Cardiac muscle cell (in vitro differentiated cells and primary cell): ENCODE data around the gene DGKI. TPM values are rescaled to one million over a fixed set of nuclear protein-coding genes. Genes with fewer than 3 reads are reported as not detected.

Source experiments
- DNase-seq, 2 donors: peaks; one replicate each; pipeline versions ENCODE4 v3.0.0 to v3.0.0-alpha.2; 2010 to 2017; ENCODE audit warnings: low read depth in 1 of 2, low spot score in 1 of 2
- H3K27ac ChIP-seq: fragments of 200-600 bp; sonication (generic); 2 replicates; pipeline ENCODE4 v1.5.1; 2016
- H3K27me3 ChIP-seq: fragments of 200-600 bp; sonication (generic); 2 replicates; pipeline ENCODE4 v1.6.0; 2016; ENCODE audit warnings: control low read depth
- H3K36me3 ChIP-seq: fragments of 200-600 bp; sonication (generic); 2 replicates; pipeline ENCODE4 v1.5.1; 2016; ENCODE audit warnings: control low read depth
- H3K4me1 ChIP-seq: fragments of 200-600 bp; sonication (generic); 2 replicates; pipeline ENCODE4 v1.8.1; 2017; ENCODE audit warnings: low read depth, mild to moderate bottlenecking, mixed run types
- H3K4me3 ChIP-seq: fragments of 200-600 bp; sonication (generic); 2 replicates; pipeline ENCODE4 v1.5.1; 2016; ENCODE audit warnings: mild to moderate bottlenecking
- H3K9me3 ChIP-seq: fragments of 200-600 bp; sonication (generic); 2 replicates; pipeline ENCODE4 v1.5.1; 2017; ENCODE audit warnings: low read depth, mild to moderate bottlenecking, control low read depth
- polyA plus RNA-seq: library from polyadenylated mRNA; unstranded; fragments of >200 nt; fragmentation: Nextera tagmentation; extraction: Ambion mirVana; gene quantifications from 2 replicates; pipeline ENCODE4 v1.2.1, GENCODE V29; 2016
- total RNA-seq: library from RNA; depleted of rRNA; stranded (reverse); fragments of >200 nt; gene quantifications from 2 replicates; pipeline ENCODE4 v1.2.3, GENCODE V29; 2016
- TF ChIP-seq, protein P1 (sequence below): IDR thresholded peaks from 2 replicates; pipeline ENCODE4 v1.5.1; 2012; ENCODE audit warnings: low read depth, mild to moderate bottlenecking, low read length

Gene DGKI
- total and polyA plus RNA-seq, 2 experiments from 2014 or later = 35.0 to 52.7 TPM

DNA sequence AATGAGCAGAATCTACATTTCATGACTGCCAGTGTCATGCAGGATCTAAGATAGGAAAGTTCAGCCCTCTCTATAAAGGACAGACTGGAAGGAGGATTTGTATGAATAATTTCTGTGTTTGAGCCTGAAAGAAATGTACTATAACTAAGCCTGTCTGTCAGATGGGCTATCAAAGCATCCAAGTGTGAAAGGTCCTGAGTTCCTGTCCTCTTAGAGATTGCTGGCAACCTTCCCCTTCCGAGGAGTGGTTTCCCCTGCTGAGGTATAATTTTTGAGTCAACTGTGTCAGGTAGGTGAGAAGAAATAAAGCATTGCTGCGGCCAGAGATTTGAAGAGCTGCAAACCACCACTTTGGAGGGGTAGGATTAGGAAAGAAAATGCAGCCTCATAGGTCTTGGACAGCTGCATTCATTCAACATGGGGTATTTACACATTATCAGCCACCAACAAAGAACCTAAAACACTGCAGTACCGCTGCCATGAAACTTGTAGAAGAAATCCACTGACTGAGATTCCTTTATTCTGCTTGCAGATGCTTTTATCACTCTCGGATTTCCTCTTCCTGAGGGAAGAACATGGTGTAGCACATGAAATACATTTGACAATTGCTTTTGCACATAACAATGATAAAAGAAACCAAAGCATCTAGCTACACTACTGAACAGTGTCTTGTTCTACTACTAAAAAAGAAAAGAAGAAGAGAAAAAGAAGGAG is 189.1 kb downstream of the DGKI start:
- Histone ChIP-seq H3K27me3 (no peaks in the 10 kb centered on the region), H3K36me3 (no peaks in the 10 kb centered on the region), H3K9me3 (no peaks in the 10 kb centered on the region), H3K27ac (no peak overlapping the region), H3K4me1 (peaks cover 5% of the 10 kb centered on the region), H3K4me3 (no peak overlapping the region)
- TF ChIP-seq, protein P1, sequence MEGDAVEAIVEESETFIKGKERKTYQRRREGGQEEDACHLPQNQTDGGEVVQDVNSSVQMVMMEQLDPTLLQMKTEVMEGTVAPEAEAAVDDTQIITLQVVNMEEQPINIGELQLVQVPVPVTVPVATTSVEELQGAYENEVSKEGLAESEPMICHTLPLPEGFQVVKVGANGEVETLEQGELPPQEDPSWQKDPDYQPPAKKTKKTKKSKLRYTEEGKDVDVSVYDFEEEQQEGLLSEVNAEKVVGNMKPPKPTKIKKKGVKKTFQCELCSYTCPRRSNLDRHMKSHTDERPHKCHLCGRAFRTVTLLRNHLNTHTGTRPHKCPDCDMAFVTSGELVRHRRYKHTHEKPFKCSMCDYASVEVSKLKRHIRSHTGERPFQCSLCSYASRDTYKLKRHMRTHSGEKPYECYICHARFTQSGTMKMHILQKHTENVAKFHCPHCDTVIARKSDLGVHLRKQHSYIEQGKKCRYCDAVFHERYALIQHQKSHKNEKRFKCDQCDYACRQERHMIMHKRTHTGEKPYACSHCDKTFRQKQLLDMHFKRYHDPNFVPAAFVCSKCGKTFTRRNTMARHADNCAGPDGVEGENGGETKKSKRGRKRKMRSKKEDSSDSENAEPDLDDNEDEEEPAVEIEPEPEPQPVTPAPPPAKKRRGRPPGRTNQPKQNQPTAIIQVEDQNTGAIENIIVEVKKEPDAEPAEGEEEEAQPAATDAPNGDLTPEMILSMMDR = no peak
- no peak for DNase-seq

DNA sequence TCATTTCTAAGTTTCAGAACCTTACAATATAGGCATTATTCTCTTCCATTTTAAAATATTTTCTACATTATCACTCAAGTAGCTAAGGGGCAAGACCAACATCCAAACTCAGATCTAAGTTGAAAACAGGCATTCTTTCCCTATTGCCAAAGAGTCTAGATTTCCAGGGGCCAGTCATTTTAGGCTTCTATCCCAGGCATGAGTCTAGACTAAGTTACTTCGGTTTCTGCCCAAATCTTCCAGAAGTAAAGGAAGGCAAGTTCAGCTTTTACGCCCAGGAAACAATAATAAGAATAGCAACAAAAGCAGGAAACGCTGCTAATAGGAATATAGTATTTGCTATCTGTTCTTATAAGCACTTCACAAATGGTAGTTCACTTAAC is 189.9 kb downstream of the DGKI start:
- Histone ChIP-seq H3K9me3 (no peaks in the 10 kb centered on the region), H3K4me3 (no peak overlapping the region), H3K27me3 (no peaks in the 10 kb centered on the region), H3K36me3 (no peaks in the 10 kb centered on the region), H3K27ac (no peak overlapping the region), H3K4me1 (peaks cover 5% of the 10 kb centered on the region)
- TF ChIP-seq, protein P1 = no peak
- no peak for DNase-seq

DNA sequence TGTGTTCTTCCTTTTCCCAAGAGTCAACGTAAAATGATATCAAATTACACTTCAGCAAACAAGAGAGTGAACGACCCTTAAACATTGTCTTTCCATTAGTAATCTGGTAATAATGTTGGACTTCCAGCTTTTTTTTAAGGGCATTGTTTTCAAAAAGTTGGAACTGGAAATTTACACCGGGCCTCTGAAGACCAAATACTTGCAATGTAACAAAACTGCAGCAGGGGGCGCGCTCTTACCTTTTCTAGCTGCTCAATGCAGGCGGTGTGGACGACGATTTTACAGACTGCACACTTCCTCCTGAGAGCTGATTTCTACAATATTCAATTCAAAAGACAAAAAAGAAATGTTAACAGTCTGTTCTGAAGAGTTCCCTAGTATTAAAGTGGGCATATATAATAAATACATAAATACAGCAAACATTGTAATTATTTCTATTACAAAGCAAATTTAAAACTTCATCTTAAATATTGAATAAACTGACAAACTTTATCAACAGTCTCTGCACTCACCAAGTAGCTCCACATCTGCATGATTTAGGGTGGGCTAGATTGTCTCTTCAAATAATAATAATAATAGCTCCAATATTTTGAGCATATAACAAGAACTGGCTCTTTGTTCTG is 190.4 kb downstream of the DGKI start:
- DNase-seq = peak; percentile 84 to 85
- H3K27ac ChIP-seq = no peak overlapping the region
- H3K36me3 ChIP-seq = no peaks in the 10 kb centered on the region
- H3K4me3 ChIP-seq = no peak overlapping the region
- TF ChIP-seq, protein P1 = peak; percentile 87
- peaks cover 5% of the 10 kb centered on the region for H3K4me1 ChIP-seq
- H3K27me3 ChIP-seq = no peaks in the 10 kb centered on the region
- H3K9me3 ChIP-seq = no peaks in the 10 kb centered on the region

DNA sequence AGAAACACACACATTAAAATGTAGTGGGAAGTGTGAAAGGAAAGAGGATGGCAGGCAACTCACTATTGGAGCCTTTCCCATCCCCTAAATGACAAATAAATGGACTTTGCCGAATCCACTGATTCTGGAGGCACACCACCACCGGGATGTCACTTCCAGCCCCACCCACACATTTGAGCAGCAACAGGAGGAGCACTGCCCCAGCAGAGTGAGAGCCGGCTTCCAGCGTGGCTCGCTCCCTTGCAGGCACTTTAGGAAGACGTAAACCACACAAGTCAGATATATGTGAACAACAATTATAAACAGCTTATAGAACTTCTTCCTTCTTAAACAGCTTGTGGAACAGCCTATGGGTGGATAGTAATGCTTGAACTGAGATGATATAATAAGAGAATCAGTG is 191.0 kb downstream of the DGKI start:
- DNase-seq = no peak
- no peaks in the 10 kb centered on the region for H3K36me3 ChIP-seq
- TF ChIP-seq, protein P1 = no peak
- no peak overlapping the region for H3K27ac ChIP-seq
- no peaks in the 10 kb centered on the region for H3K27me3 ChIP-seq
- H3K9me3 ChIP-seq = no peaks in the 10 kb centered on the region
- no peak overlapping the region for H3K4me3 ChIP-seq
- H3K4me1 ChIP-seq = peaks cover 5% of the 10 kb centered on the region

DNA sequence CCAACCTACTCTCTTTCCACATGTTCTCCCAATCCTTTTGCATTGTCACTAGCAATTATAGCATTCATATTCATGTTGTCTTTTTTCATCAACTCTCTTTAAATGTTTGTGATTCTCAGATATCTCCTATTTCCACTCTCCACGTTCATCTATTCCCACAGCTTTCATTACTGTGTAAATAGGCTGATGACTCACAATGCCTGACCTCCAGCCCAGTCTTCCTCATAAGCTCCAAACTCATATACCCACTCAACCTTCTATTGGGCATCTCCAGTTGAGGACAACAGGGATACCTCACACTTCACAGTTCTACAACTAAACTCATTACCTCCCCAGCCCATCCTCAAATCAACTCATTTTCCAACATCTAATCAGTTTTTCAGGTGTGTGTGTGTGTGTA is 194.1 kb downstream of the DGKI start:
- peaks cover 2% of the 10 kb centered on the region for H3K4me1 ChIP-seq
- peak in 1 of 2 donors; percentile 24 for DNase-seq
- H3K9me3 ChIP-seq = no peaks in the 10 kb centered on the region
- no peaks in the 10 kb centered on the region for H3K27me3 ChIP-seq
- TF ChIP-seq, protein P1 = no peak
- H3K4me3 ChIP-seq = no peak overlapping the region
- H3K27ac ChIP-seq = no peak overlapping the region
- H3K36me3 ChIP-seq = no peaks in the 10 kb centered on the region
